Spleen (tissue), 11 donors: ENCODE measurements around the gene CACNA1F. TPM values are rescaled to one million over a fixed set of nuclear protein-coding genes. Genes with fewer than 3 reads are reported as not detected.

Source experiments
- DNase-seq: peaks from one replicate; pipeline ENCODE4 v3.0.0-alpha.2; 2020
- H3K27ac ChIP-seq, 8 donors: fragments of 200-600 bp; sonication (generic) in 7 of 8; 1 replicate in 4 of 8; 2 replicates in 4 of 8; pipeline versions ENCODE4 v1.5.0 to v1.8.0; 2016 to 2021; ENCODE audit warnings: inconsistent platforms in 4 of 8, mild to moderate bottlenecking in 4 of 8, moderate library complexity in 1 of 8
- H3K27me3 ChIP-seq, 7 donors: fragments of 200-600 bp; sonication (generic) in 6 of 7; replicated peaks in 1 of 7; 1 replicate in 4 of 7; 2 replicates in 3 of 7; pipeline versions ENCODE4 v1.5.0 to v1.8.0; 2016 to 2021; ENCODE audit warnings: inconsistent platforms in 3 of 7, mild to moderate bottlenecking in 1 of 7
- H3K36me3 ChIP-seq, 6 donors: fragments of 200-600 bp; sonication (generic) in 5 of 6; 1 replicate in 4 of 6; 2 replicates in 2 of 6; pipeline versions ENCODE4 v1.5.0 to v1.8.0; 2016 to 2021; ENCODE audit warnings: inconsistent platforms in 2 of 6
- H3K4me1 ChIP-seq, 6 donors: fragments of 200-600 bp; sonication (generic) in 5 of 6; 1 replicate in 3 of 6; 2 replicates in 3 of 6; pipeline versions ENCODE4 v1.5.0 to v1.8.0; 2016 to 2021; ENCODE audit warnings: inconsistent platforms in 3 of 6
- H3K4me3 ChIP-seq, 8 donors: fragments of 200-600 bp; sonication (generic) in 7 of 8; 1 replicate in 4 of 8; 2 replicates in 4 of 8; pipeline versions ENCODE4 v1.5.0 to v1.8.0; 2016 to 2021; ENCODE audit warnings: inconsistent platforms in 4 of 8, mild to moderate bottlenecking in 4 of 8, moderate library complexity in 2 of 8
- H3K9me3 ChIP-seq, 8 donors: fragments of 200-600 bp; sonication (generic) in 7 of 8; 1 replicate in 4 of 8; 2 replicates in 4 of 8; pipeline versions ENCODE4 v1.5.0 to v1.8.0; 2016 to 2021; ENCODE audit warnings: inconsistent platforms in 4 of 8
- CTCF ChIP-seq, 11 experiments: fragments of 200-600 bp in 7 of 11; fragments of 450-650 bp in 4 of 11; sonication (generic) in 4 of 11; IDR thresholded peaks in 8 of 11; conservative IDR thresholded peaks in 3 of 11; 1 replicate in 7 of 11; 2 replicates in 4 of 11; pipeline versions ENCODE4 v1.4.0 to v1.8.0; 2016 to 2021; ENCODE audit warnings: antibody characterized with exemption in 11 of 11, inconsistent platforms in 4 of 11, mild to moderate bottlenecking in 1 of 11
- POLR2A ChIP-seq, 3 donors: fragments of 450-650 bp; IDR thresholded peaks; one replicate each; pipeline ENCODE4 v1.5.1; 2017; ENCODE audit warnings: antibody characterized with exemption in 3 of 3, mild to moderate bottlenecking in 1 of 3
- POLR2AphosphoS5 ChIP-seq, 3 donors: sonication (generic); formaldehyde crosslinking; IDR thresholded peaks; one replicate each; pipeline ENCODE4 v1.5.1; 2017; ENCODE audit warnings: antibody characterized with exemption in 3 of 3
- WGBS, 5 donors: extraction: QIAGEN DNeasy Blood & Tissue Kit in 3 of 5; methylation state at CpG; one replicate each; pipeline versions ENCODE4 v1.1.5 to v1.1.7; 2013 to 2018; 5-methylcytosine and 5-hydroxymethylcytosine counted together
- intact Hi-C: fragments of 100-400 bp; cut with DNase I; formaldehyde crosslinking; loops from one replicate; pipeline ENCODE4 v1.15.0; 2023; ENCODE audit warnings: low total_unique reads
- polyA plus RNA-seq, 3 donors: library from polyadenylated mRNA; stranded (reverse); fragments of 200-250 nt; gene quantifications; one replicate each; pipeline ENCODE4 v1.2.1, GENCODE V29; 2013
- total RNA-seq, 7 donors: library from RNA; depleted of rRNA in 3 of 7; stranded (reverse); fragments of >200 nt in 3 of 7; fragmentation: NEBNext Ultra II Directional in 4 of 7; extraction: Animal tissue kit (Norgen Biotek cat#: 25700) in 4 of 7; gene quantifications; one replicate each; pipeline versions ENCODE4 v1.1.0 to v1.2.1, GENCODE V29; 2016 to 2021
- donor health status: healthy with polysubstance abuse.
- donor health status: DM: no; HTN: no; CAD: no; lungs with moderate emphysema.
- donor health status: DM: no; HTN: no; CAD: no.
- donor health status: Bipolar disorder and iron deficiency.
- donor health status: healthy.
- donor health status: DM: no; HTN: no; CAD: no.
- donor health status: DM: yes; HTN: yes; CAD: no.

Gene CACNA1F
- total and polyA plus RNA-seq, 10 donors: 0.55 to 2.9 (median 0.91) TPM

GRCh38 chrX:49163555-49164419 is 69.4 kb downstream of the CACNA1F start:
- peak in 1 of 3 donors; percentile 37 for TF ChIP-seq POLR2A (IDR thresholded peaks at IDR 0.05)
- TF ChIP-seq CTCF (IDR thresholded peaks at IDR 0.05 in 8 of 11, conservative IDR thresholded peaks at IDR 0.05 in 3 of 11): peak; percentile 52 to 94 (median 87)
- peak; percentile 68 to 84 (median 83) for TF ChIP-seq POLR2AphosphoS5 (IDR thresholded peaks at IDR 0.05)
- Histone ChIP-seq H3K27me3 (no peaks in the 10 kb centered on the region), H3K4me3 (peak overlapping the region in 7 of 8 donors; percentile 9 to 66 (median 32)), H3K27ac (peak overlapping the region; percentile 63 to 97 (median 90)), H3K4me1 (peaks cover 0 to 47% (median 21%) of the 10 kb centered on the region in 6 donors), H3K9me3 (no peaks in the 10 kb centered on the region), H3K36me3 (no peaks in the 10 kb centered on the region)
- 2 to 44% (median 6%) methylated on average over 13 to 69 of the region's 69 CpGs for WGBS, 5 donors
- intact Hi-C loops: no loop called here
- peak; percentile 96 for DNase-seq

GRCh38 chrX:49162620-49163019 is 70.5 kb downstream of the CACNA1F start, which contains the start of gene MAGIX:
TSS of gene MAGIX (plus strand) at chrX:49162758. CDS start at chrX:49162890, 132 bp downstream.
- Histone ChIP-seq H3K27me3 (no peaks in the 10 kb centered on the region), H3K9me3 (no peaks in the 10 kb centered on the region), H3K36me3 (no peaks in the 10 kb centered on the region), H3K4me3 (peak within 1 kb of the TSS in 6 of 8 donors; percentile 9 to 66 (median 32)), H3K4me1 (peaks cover 0 to 36% (median 12%) of the 10 kb centered on the region in 6 donors), H3K27ac (peak within 1 kb of the TSS; percentile 63 to 97 (median 90))
- DNase-seq: peak; percentile 78
- intact Hi-C loops: no loop called here
- WGBS, 5 donors: 83 to 89% (median 89%) methylated on average over 22 to 28 of the region's 28 CpGs
- TF ChIP-seq POLR2A (IDR thresholded peaks at IDR 0.05) (no peak), POLR2AphosphoS5 (IDR thresholded peaks at IDR 0.05) (no peak), CTCF (IDR thresholded peaks at IDR 0.05 in 8 of 11, conservative IDR thresholded peaks at IDR 0.05 in 3 of 11) (no peak)

GRCh38 chrX:49161632-49162031 is 71.5 kb downstream of the CACNA1F start:
- no peak overlapping the region for H3K4me3 ChIP-seq
- no peaks in the 10 kb centered on the region for H3K27me3 ChIP-seq
- no peaks in the 10 kb centered on the region for H3K9me3 ChIP-seq
- peak; percentile 30 for DNase-seq
- peaks cover 0 to 26% (median 8%) of the 10 kb centered on the region in 6 donors for H3K4me1 ChIP-seq
- 82 to 94% (median 86%) methylated on average over 5 of the region's 5 CpGs for WGBS, 5 donors
- no peak overlapping the region for H3K27ac ChIP-seq
- H3K36me3 ChIP-seq: no peaks in the 10 kb centered on the region
- intact Hi-C loops: no loop called here
- no peak for TF ChIP-seq CTCF (IDR thresholded peaks at IDR 0.05 in 8 of 11, conservative IDR thresholded peaks at IDR 0.05 in 3 of 11)
- TF ChIP-seq POLR2AphosphoS5 (IDR thresholded peaks at IDR 0.05): no peak
- TF ChIP-seq POLR2A (IDR thresholded peaks at IDR 0.05): no peak

GRCh38 chrX:49160908-49161307 is 72.2 kb downstream of the CACNA1F start:
- no peak for DNase-seq
- Histone ChIP-seq H3K4me3 (no peak overlapping the region), H3K4me1 (peaks cover 0 to 20% (median 7%) of the 10 kb centered on the region in 6 donors), H3K27ac (no peak overlapping the region), H3K27me3 (no peaks in the 10 kb centered on the region), H3K36me3 (no peaks in the 10 kb centered on the region), H3K9me3 (no peaks in the 10 kb centered on the region)
- WGBS, 5 donors: 91 to 97% (median 95%) methylated on average over 2 of the region's 2 CpGs
- no peak for TF ChIP-seq CTCF (IDR thresholded peaks at IDR 0.05 in 8 of 11, conservative IDR thresholded peaks at IDR 0.05 in 3 of 11)
- no peak for TF ChIP-seq POLR2A (IDR thresholded peaks at IDR 0.05)
- TF ChIP-seq POLR2AphosphoS5 (IDR thresholded peaks at IDR 0.05): no peak
- intact Hi-C loops: no loop called here
